HL-60/S4 treated with retinoic acid at 250 ng/mL for 4 days and 3 days (cell line): Measurements from ENCODE around the gene KRT73.

Source experiments
- in situ Hi-C: fragments of 300-500 bp; cut with MboI; formaldehyde crosslinking; loops from 2 replicates; pipeline ENCODE4 v1.7.0; 2022; ENCODE audit warnings: low sequenced_read_pairs

KRT73 gene

DNA sequence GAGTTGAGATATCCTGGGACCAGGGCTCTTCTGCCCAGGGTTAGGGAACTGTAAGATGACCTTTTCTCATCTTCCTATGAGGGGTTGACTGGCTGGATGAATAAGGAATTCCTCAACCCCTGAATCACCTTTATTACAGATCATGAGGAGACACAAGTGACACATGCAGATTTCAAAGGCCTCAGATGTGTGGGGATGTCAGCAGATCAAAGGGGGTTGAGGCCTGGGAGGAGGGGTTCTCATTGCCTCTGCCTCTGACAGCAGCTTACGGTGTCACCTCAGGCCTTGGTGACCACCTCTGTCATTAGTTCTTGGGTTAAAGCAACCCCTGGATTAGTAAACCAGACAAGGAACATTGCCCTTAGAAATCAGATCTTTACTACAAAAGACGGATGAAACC is 15.0 kb downstream of the KRT73 start:
- in situ Hi-C loops, result no loop called here

DNA sequence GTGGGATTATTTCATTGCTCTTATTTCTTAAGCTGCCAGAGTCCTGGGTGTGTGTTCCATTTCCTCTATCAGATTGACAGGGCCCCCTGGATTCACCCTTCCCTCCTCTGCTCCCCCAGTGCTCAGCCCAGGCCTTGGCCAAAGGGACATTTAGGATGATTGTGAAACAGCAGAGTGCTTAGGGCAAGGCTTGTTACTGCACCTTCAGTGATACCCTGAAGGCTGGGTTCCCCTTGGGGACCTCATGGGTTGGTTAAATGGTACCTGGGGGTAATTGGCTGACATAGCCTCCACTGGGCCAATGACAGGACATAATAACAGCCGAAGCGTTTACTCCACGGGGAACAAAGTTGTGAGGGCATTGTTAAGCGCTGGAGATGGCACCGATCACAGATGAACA is 15.8 kb downstream of the KRT73 start:
- in situ Hi-C loops, result no loop called here

DNA sequence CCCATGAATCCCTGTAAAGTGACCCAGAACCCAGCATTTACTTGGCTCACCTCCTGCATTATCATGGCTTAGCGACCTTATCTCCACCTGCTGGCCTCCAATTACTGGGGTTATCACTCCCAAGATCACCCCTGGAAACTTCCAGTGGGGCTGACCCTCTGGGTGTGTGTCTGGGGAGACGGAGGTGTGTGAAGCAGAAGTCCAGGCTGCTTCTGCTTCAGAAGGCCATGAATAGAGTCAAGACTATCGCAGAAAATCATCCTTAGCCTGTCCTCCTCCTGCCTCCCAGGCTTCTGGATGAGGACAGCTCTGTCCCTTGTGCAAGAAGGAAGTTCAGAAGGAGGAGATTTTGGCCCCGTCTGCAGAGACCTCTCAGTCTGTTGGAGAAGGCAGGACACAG is 16.7 kb downstream of the KRT73 start:
- in situ Hi-C loops, result no loop called here

DNA sequence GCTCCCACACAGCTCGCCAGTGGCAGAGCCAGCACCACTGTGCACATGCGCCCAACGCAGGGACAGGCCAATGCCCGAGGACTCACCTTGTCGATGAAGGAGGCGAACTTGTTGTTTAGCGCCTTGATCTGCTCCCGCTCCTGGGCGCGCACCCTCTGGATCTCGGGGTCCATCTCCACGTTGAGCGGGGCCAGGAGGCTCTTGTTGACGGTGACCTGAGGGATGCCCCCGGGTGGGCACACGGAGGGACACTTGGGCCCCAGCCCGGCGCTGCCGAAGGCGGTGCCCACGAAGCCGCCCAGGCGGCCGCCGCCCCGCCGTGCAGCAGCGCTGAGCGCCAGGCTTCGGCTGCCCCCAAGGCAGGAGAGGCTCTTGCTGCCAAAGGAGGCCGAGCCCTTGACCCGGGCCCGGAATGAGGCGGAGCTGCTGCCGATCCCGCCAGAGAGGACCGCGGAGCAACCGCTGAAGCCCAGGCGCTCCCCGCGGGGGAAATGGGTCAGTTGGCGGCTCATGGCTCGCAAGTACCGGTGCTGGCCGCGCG is 17.3 kb downstream of the KRT73 start, which contains the start of gene KRT72:
Gene KRT72, minus strand, starts transcription at position 523 of the 541 bp plus-strand sequence. Its CDS starts 11 bp downstream, at position 512.
- in situ Hi-C loops, result no loop called here

DNA sequence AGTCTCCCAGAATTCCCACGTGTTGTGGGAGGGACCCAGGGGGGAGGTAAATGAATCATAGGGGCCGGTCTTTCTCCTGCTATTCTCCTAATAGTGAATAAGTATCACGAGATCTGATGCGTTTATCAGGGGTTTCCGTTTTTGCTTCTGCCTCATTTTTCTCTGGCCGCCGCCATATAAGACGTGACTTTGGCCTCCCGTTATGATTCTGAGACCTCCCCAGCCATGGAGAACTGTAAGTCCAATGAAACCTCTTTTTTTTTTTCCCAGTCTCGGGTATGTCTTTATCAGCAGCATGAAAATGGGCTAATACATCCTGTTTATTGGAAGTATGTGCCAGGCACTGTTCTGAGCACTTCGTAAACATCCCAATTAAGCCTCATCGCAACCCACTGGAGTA is 17.9 kb downstream of the KRT73 start:
- in situ Hi-C loops, result no loop called here

DNA sequence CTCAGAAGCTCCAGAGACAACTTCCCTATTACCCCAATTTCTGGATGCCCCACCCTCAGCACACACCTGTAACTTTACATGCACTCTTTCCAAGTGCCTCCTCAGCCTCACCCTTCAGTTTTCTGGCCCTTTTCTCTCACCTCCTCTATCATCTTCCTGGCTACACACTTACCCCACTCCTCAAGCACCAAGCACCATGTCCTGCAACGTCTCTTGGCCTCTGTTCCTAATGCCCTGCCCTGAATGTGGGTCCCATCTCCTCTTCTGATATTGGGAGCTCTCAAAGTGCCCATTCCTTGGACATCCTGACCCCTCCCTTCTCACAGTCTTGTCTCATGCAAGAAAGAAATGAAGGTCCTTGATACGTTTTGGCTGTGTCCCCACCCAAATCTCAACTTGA is 18.3 kb downstream of the KRT73 start:
- in situ Hi-C loops, result no loop called here

DNA sequence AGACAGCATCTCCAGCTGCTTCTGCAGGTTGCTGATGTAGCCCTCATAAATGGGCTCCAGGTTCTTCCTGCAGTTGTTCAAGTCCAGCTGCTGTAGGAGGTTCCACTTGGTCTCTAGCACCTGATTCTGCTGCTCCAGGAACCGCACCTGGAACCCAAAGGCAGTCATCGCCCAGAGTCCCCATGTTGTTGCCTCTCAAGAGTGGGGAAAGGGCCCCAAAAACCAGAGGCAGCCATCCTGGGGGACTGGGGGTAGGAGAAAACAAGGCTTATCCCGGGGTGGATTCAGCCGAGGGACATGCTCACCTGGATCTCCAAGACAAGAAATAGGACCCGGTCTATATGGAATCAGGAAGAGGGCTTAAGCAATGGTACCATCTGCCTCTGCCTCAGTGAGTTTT is 19.4 kb downstream of the KRT73 start:
- in situ Hi-C loops, result loop anchor here (25.0 kb wide), 1 partner anchor 388 kb away; no protein-coding TSS in a partner anchor

DNA sequence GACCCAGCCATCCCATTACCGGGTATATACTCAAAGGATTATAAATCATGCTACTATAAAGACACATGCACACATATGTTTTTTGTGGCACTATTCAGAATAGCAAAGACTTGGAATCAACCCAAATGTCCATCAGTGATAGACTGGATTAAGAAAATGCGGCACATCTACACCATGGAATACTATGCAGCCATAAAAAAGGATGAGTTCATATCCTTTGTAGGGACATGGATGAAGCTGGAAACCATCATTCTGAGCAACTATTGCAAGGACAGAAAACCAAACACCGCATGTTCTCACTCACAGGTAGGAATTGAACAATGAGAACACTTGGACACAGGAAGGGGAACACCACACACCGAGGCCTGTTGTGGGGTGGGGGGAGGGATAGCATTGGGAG is 24.1 kb downstream of the KRT73 start:
- in situ Hi-C loops, result loop anchor here (25.0 kb wide), 1 partner anchor 393 kb away; no protein-coding TSS in a partner anchor

DNA sequence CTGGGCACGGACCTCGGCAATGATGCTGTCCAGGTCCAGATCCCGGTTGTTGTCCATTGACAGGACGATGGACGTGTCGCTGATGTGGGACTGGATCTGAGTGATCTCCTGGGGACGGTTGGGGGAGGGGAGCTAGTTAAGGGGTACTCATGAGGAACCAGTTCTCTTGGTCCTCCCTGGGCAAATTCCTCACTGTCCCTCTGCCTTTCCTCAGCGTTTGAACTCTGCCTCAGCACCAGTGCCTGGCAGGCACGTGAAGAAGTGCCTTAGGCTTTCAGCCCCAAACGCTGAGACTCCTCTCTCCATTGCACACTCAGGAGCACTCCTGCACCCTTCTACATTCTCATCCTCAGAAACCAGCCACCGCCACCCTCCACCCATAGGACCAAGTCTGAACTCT is 26.8 kb downstream of the KRT73 start:
- in situ Hi-C loops, result loop anchor here (25.0 kb wide), 1 partner anchor 396 kb away; no protein-coding TSS in a partner anchor

DNA sequence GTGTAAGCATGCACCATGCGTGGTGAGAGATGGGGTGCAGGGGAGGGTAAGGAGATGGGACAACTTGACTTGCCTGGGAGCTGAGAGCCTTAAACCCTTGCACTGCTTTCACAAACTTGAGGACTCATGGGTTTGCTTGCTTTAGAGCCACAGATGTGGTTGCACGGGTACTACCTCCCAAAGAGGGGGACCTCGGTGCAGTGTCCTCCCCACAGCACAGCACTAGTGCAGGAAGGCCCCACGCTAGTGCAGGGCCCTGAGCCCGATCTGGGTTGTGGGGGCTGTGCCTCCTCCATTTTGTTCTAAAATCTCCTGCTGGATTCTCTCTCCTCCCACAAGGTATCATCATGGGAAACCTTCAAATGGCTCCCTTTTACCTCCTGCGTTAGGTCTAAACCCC is 28.3 kb downstream of the KRT73 start:
- in situ Hi-C loops, result loop anchor here (25.0 kb wide), 1 partner anchor 397 kb away; no protein-coding TSS in a partner anchor

DNA sequence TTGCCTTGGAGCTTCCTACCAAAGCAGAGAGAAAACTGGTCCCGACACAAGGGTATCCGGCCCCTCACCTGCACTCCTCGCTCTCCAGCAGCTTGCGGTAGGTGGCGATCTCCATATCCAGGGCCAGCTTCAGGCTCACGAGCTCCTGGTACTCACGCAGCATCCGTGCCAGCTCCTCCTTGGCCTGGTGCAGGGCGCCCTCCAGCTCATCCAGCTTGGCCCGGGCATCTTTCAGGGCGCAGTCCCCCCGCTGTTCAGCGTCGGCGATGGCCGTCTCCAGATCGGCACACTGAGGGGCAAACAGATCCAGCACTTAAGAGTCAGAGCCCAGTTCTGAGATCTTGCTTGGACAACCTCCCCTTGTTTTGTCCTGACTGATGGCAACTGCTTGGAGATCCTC is 30.8 kb downstream of the KRT73 start:
- in situ Hi-C loops, result loop anchor here (10.0 to 25.0 kb wide), 2 partner anchors 277 to 400 kb away; no protein-coding TSS in a partner anchor

DNA sequence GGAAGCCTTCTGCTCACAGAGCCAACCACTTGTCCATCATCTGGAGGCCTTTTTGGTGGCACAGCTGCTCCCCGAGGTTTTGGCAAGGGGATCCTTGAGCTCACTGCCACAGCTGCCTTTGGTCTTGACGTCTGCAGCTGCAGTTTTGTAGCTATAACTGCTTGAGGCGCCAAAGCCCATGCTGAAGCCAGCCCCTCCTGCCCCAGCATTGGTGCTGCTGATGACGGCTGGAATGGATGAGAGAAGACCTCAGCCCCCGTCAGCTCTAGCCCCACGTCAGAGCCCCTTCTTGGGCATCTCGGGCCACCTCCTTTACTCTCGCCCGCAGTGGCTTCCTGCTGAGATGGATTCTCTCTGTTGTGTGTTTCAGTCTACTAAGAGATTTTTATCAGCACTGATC is 32.4 kb downstream of the KRT73 start:
- in situ Hi-C loops, result loop anchor here (10.0 to 25.0 kb wide), 2 partner anchors 279 to 401 kb away; no protein-coding TSS in a partner anchor

DNA sequence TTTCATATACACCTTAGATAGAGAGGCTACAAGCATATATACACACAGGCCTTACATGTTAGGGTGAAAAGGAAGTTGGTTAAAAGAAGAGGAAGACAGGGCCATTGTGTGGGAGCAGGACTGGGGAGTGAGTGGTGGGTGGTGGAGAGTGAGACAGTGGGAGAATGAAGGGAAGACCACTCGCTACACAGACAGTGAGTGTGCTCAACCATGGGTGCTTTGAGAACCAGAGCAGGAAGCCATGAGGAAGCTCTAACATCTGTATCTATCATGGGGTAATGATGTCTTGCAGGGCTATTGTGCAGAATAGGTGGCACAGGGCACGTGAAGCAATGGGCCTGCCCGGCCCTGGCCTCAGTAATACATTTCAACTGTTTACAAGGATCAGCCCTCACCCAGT is 33.3 kb downstream of the KRT73 start:
- in situ Hi-C loops, result loop anchor here (10.0 to 25.0 kb wide), 2 partner anchors 280 to 402 kb away; no protein-coding TSS in a partner anchor

DNA sequence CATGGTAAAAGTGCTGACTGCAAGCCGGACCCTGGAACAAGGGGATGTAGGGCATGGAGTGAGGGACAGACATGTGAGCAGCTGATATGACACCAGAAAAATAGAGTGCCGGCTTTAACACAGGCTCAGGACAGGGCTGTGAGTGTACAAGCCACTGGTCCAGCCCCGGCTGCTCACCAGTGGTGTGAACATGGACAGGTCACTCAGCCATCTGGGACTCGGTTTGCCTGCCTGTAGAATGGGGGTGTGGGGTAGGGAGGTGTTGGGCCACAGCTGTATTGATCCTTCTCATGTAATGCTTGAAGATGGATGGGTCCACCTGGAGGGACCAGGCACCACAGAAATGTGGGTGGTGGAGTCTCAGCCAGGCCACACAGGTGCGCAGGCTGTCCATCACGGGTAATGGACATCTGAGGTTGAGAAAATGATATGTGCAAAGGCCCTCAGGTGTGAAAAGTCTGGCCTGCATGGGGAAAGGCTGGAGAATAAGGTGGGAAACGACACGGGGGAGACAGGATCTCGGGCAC is 34.1 kb downstream of the KRT73 start:
- in situ Hi-C loops, result loop anchor here (10.0 to 25.0 kb wide), 2 partner anchors 281 to 403 kb away; no protein-coding TSS in a partner anchor

DNA sequence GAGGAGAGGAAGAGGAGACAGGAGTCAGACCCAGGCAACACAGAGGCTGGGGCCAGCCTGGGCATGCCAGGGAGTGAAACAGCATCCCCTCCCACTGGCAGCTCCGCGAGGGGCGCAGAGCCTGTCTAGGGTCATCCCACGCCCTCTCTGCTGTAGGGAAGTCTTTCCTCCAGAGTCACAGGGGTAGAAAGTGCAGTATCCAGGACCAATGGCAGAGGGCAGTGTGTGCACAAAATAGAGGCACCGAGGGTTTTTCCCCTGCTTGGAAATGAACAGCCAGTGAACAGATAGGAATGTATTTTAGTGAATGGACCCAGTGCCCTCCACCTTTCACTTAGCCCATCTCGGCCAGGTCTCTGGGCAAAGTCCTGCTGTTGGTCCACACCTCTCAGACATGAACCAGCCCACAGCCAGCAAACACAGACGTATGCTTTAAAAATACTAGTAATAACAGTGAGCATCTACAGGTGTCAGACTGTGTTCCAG is 35.3 kb downstream of the KRT73 start:
- in situ Hi-C loops, result loop anchor here (10.0 to 25.0 kb wide), 2 partner anchors 282 to 404 kb away; no protein-coding TSS in a partner anchor

DNA sequence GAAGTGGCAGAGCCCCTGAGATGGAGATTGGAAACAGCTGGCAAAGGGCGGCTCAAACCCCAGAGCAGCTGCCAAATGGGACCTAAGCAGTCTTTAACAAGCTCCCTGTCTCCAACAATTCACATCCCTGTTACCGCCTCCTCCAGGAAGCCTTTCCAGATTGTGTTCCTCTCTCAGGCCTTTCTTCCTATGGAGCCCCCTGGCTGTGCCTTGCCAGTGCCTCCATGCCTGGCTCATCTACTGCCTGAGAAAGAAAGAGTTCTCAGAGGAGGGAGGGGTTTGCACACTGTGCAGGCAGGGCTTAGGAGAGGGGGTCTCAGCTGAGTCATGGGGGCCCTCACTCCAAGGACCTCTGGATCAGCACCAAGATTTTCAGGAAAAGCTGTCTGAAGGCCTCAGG is 35.9 kb downstream of the KRT73 start:
- in situ Hi-C loops, result loop anchor here (10.0 to 25.0 kb wide), 2 partner anchors 282 to 405 kb away; no protein-coding TSS in a partner anchor

DNA sequence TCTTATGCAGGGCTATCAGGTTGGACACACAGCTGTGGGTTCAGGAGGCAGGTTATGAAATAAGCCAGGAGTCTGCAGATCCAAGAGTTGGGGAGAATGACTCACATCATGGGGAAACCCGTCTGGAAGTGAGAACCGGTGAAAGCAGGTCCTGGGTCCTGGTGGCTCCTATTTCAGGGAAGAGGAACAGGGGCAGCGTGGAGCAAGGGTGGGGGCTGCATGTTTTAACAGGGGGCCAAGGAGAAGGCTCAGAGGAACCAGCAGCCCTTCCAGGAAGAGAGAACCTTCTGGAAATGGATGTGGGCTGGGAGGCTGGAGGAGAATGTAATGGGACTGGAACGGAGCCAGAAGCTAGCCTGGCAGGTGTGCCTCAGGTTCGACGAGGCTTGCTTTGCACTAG is 36.9 kb downstream of the KRT73 start:
- in situ Hi-C loops, result loop anchor here (10.0 to 25.0 kb wide), 2 partner anchors 283 to 406 kb away; no protein-coding TSS in a partner anchor

DNA sequence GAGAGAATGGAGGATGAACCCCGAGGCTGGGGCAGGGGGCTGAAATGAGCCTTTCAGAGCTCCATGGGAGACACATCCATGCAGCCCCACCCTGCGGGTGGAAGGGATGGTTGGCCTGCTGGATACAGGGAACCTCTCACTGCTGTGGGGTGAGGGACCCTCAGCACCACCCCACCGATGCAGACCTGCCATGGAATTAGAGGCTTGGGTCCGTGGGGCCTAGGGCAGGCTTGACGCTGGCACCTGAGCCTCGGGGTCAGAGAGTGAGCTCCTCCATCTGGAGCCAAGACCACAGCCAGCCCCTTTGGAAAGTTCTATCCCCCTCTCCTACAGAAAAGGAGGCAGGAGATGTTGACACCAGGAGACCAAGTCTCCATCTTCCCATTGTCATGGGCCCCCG is 37.3 kb downstream of the KRT73 start:
- in situ Hi-C loops, result loop anchor here (10.0 to 25.0 kb wide), 2 partner anchors 284 to 406 kb away; no protein-coding TSS in a partner anchor

DNA sequence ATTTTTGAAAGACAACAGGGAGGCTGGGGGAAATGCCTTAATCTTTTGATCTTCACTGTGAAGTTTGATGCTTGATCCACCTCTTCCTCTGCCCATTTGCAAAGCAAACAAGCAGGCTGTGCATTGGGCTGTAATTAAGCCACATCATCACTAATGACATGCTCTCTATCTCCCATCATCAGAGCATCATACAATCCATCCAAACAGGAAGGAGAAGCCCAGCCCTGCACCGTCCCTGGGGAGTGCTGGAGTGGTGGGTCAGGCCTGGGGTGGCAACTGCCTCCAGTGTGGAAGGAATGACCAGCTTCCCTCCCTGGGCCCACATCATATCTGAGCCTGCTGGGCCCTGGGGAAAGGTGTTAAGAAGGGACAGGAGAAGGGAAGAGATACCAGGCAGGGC is 37.9 kb downstream of the KRT73 start:
- in situ Hi-C loops, result loop anchor here (10.0 to 25.0 kb wide), 2 partner anchors 284 to 407 kb away; no protein-coding TSS in a partner anchor

DNA sequence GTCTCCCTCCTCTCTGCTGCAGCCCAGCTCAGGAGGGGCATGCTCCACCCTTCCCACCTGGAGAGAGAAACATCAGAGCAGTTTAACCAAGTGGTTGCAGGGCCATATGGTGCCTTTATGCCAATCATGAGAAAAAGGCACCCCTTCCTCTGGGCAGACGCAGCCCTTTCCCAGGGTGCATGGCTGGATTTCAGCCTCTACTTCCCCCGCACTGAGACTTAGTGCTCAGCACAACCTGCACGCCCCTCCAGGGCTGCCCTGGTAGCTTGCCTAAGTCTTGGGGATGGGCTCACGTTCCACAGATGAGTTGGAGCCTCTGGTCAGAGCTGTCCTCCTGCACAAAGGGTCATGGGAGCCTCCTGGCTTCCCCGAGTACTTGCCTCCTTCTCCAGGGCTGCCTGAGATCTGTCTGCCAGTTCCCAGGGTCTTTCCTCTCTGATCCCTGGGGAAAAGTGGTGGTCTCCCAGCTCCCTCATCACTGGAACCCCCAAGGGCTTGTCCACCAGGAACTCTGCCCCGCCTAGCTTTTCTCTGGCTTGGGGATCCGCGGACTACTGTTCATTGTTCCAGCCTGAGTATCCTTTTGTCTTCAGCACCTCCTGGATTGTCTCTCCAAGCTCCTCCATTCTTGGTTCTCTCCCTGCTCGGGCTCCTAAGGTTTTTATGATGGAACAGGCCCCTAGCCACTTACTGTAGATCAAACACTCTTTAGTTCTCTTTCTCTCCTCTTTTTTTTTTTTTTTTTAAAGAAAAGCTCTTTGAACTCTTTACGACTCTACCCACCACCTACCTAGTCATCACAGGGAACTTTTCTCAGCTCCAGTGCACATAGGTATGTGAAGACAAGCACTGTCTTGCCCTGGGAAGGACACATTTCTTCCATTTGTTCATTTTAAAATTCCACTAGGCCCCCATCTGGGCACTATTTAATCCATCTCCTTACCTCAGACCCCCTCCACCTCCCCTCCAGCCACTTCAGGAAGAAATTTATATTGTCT is 38.6 kb downstream of the KRT73 start:
- in situ Hi-C loops, result loop anchor here (10.0 to 25.0 kb wide), 2 partner anchors 285 to 408 kb away; no protein-coding TSS in a partner anchor
